ENCODE measurements around the gene BMP6.

BMP6 gene

GRCh38 chr6:7878401-7878964, 152.6 kb downstream of the BMP6 start:
- H3K27ac ChIP-seq, result no peak overlapping the region
- no peak for TF ChIP-seq ZFX (IDR thresholded peaks at IDR 0.05; ENCODE audit: borderline replicate concordance)

- TF ChIP-seq ZFX (IDR thresholded peaks at IDR 0.05; ENCODE audit: borderline replicate concordance) (no peak), CTCF (IDR thresholded peaks at IDR 0.05) (no peak)
- H3K27ac ChIP-seq, result no peak overlapping the region
Measured at GRCh38 chr6:7879043-7879442, 153.1 kb downstream of the BMP6 start.

GRCh38 chr6:7879579-7879978, 153.7 kb downstream of the BMP6 start:
- H3K27ac ChIP-seq, result no peak overlapping the region
- TF ChIP-seq ZFX (IDR thresholded peaks at IDR 0.05; ENCODE audit: borderline replicate concordance) (no peak), CTCF (IDR thresholded peaks at IDR 0.05) (no peak)

- no peak overlapping the region for H3K27ac ChIP-seq
- TF ChIP-seq ZFX (IDR thresholded peaks at IDR 0.05; ENCODE audit: borderline replicate concordance) (no peak), CTCF (IDR thresholded peaks at IDR 0.05) (no peak)
Measured at GRCh38 chr6:7879980-7880717, 154.2 kb downstream of the BMP6 start.

- no peak overlapping the region for H3K27ac ChIP-seq
Measured at GRCh38 chr6:7880718-7881107, 154.8 kb downstream of the BMP6 start.

GRCh38 chr6:7881765-7882500, 156.0 kb downstream of the BMP6 start:
- TF ChIP-seq ZFX (IDR thresholded peaks at IDR 0.05; ENCODE audit: borderline replicate concordance) (no peak), CTCF (IDR thresholded peaks at IDR 0.05) (no peak)
- H3K27ac ChIP-seq, result no peak overlapping the region

More at GRCh38 chr6:7880718-7881107, 154.8 kb downstream of the BMP6 start:
- TF ChIP-seq ZFX (IDR thresholded peaks at IDR 0.05; ENCODE audit: borderline replicate concordance), result no peak
- no peak for TF ChIP-seq CTCF (IDR thresholded peaks at IDR 0.05)

- H3K27ac ChIP-seq, result no peak overlapping the region
- TF ChIP-seq CTCF (IDR thresholded peaks at IDR 0.05), result no peak
- TF ChIP-seq ZFX (IDR thresholded peaks at IDR 0.05; ENCODE audit: borderline replicate concordance), result no peak
Measured at GRCh38 chr6:7882505-7883257, 156.8 kb downstream of the BMP6 start.

Measured in 22Rv1 (cell line).